HL-60 (cell line): ENCODE measurements around the gene IL22RA2.

Experiments
- POLR2AphosphoS5 ChIP-seq: IDR thresholded peaks from 2 replicates; pipeline ENCODE4 v1.6.1; 2012; ENCODE audit warnings: low read depth
- TF ChIP-seq, protein P1 (sequence below): IDR thresholded peaks from one replicate; pipeline ENCODE4 v1.5.1; 2011; ENCODE audit warnings: low read length, control low read depth, inconsistent platforms; ENCODE audit not compliant: insufficient read depth
- TF ChIP-seq, protein P2 (sequence below): IDR thresholded peaks from 2 replicates; pipeline ENCODE4 v1.6.1; 2012; ENCODE audit warnings: low read depth; ENCODE audit not compliant: insufficient replicate concordance

- TF ChIP-seq, protein P1, sequence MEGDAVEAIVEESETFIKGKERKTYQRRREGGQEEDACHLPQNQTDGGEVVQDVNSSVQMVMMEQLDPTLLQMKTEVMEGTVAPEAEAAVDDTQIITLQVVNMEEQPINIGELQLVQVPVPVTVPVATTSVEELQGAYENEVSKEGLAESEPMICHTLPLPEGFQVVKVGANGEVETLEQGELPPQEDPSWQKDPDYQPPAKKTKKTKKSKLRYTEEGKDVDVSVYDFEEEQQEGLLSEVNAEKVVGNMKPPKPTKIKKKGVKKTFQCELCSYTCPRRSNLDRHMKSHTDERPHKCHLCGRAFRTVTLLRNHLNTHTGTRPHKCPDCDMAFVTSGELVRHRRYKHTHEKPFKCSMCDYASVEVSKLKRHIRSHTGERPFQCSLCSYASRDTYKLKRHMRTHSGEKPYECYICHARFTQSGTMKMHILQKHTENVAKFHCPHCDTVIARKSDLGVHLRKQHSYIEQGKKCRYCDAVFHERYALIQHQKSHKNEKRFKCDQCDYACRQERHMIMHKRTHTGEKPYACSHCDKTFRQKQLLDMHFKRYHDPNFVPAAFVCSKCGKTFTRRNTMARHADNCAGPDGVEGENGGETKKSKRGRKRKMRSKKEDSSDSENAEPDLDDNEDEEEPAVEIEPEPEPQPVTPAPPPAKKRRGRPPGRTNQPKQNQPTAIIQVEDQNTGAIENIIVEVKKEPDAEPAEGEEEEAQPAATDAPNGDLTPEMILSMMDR = no peak
- TF ChIP-seq POLR2AphosphoS5 = no peak
- TF ChIP-seq, protein P2, sequence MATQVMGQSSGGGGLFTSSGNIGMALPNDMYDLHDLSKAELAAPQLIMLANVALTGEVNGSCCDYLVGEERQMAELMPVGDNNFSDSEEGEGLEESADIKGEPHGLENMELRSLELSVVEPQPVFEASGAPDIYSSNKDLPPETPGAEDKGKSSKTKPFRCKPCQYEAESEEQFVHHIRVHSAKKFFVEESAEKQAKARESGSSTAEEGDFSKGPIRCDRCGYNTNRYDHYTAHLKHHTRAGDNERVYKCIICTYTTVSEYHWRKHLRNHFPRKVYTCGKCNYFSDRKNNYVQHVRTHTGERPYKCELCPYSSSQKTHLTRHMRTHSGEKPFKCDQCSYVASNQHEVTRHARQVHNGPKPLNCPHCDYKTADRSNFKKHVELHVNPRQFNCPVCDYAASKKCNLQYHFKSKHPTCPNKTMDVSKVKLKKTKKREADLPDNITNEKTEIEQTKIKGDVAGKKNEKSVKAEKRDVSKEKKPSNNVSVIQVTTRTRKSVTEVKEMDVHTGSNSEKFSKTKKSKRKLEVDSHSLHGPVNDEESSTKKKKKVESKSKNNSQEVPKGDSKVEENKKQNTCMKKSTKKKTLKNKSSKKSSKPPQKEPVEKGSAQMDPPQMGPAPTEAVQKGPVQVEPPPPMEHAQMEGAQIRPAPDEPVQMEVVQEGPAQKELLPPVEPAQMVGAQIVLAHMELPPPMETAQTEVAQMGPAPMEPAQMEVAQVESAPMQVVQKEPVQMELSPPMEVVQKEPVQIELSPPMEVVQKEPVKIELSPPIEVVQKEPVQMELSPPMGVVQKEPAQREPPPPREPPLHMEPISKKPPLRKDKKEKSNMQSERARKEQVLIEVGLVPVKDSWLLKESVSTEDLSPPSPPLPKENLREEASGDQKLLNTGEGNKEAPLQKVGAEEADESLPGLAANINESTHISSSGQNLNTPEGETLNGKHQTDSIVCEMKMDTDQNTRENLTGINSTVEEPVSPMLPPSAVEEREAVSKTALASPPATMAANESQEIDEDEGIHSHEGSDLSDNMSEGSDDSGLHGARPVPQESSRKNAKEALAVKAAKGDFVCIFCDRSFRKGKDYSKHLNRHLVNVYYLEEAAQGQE = no peak
Measured at GRCh38 chr6:137156650-137157049, 16.8 kb downstream of the IL22RA2 start.
